IMR-90 (cell line): ENCODE measurements around the gene HOMER3. TPM values are rescaled to one million over a fixed set of nuclear protein-coding genes. Genes with fewer than 3 reads are reported as not detected.
A peak's percentile ranks its signal among the peaks of the same experiment; 100 is the strongest.

Experiments
- ATAC-seq: fragments of 200-7000 bp; cut with Tn5 transposase; 2 replicates; pipeline ENCODE4 v1.9.1; 2020; ENCODE audit warnings: low read depth, mild to moderate bottlenecking, moderate library complexity
- BruUV-seq: library from RNA; stranded (reverse); fragments of 400-500 nt; replicated peaks from 2 replicates; lab custom pipeline; 2021; lab: Mats Ljungman, UMichigan
- CTCF ChIA-PET: fragments of 300-600 bp; formaldehyde crosslinking; extraction: SDS; loops from one replicate; lab custom pipeline; 2021; ENCODE audit warnings: antibody characterized with exemption; lab: Yijun Ruan, JAX
- POLR2A ChIA-PET: fragments of 300-600 bp; sonication (Branson Sonifier 250); formaldehyde crosslinking; loops from one replicate; lab custom pipeline; 2022; ENCODE audit warnings: antibody characterized with exemption; ENCODE audit not compliant: unreplicated experiment; lab: Charles Lee
- DNase-seq: peaks from one replicate; pipeline ENCODE4 v3.0.0; 2013
- H2AFZ ChIP-seq: replicated peaks from 2 replicates; pipeline ENCODE3; 2013; ENCODE audit warnings: low read length, mild to moderate bottlenecking; ENCODE audit not compliant: poor library complexity
- H2AK5ac ChIP-seq: 2 replicates; pipeline ENCODE4 v1.6.1; 2013; ENCODE audit warnings: low read depth, low read length, inconsistent platforms
- H2AK9ac ChIP-seq: replicated peaks from 2 replicates; pipeline ENCODE3; 2013; ENCODE audit warnings: mild to moderate bottlenecking, low read depth, low read length, moderate library complexity; ENCODE audit not compliant: poor library complexity
- H2BK120ac ChIP-seq: 2 replicates; pipeline ENCODE4 v1.6.1; 2013; ENCODE audit warnings: low read depth, low read length, inconsistent platforms
- H2BK15ac ChIP-seq: 3 replicates; pipeline ENCODE4 v1.6.1; 2013; ENCODE audit warnings: low read depth, low read length, inconsistent platforms
- H2BK20ac ChIP-seq: 2 replicates; pipeline ENCODE4 v1.6.1; 2013; ENCODE audit warnings: low read depth, mild to moderate bottlenecking, inconsistent platforms, low read length, moderate library complexity
- H2BK5ac ChIP-seq: 2 replicates; pipeline ENCODE4 v1.6.1; 2013; ENCODE audit warnings: mild to moderate bottlenecking, low read depth, low read length, inconsistent platforms; ENCODE audit not compliant: poor library complexity, severe bottlenecking
- H3K14ac ChIP-seq: replicated peaks from 2 replicates; pipeline ENCODE4 v1.6.1; 2013; ENCODE audit warnings: low read depth, low read length, inconsistent platforms
- H3K18ac ChIP-seq: 2 replicates; pipeline ENCODE4 v1.6.1; 2013; ENCODE audit warnings: low read depth, low read length, control low read depth
- H3K23ac ChIP-seq: 2 replicates; pipeline ENCODE4 v1.6.1; 2013; ENCODE audit warnings: low read depth, low read length, inconsistent platforms
- H3K27ac ChIP-seq: 2 replicates; pipeline ENCODE4 v1.5.1; 2013; ENCODE audit warnings: mild to moderate bottlenecking, control low read depth, low read length; ENCODE audit not compliant: insufficient read depth
- H3K27me3 ChIP-seq: 2 replicates; pipeline ENCODE4 v1.6.1; 2013; ENCODE audit warnings: low read length; ENCODE audit not compliant: control insufficient read depth, insufficient read depth
- H3K36me3 ChIP-seq: 2 replicates; pipeline ENCODE4 v1.6.1; 2013; ENCODE audit warnings: low read length, mixed read lengths; ENCODE audit not compliant: control insufficient read depth, insufficient read depth
- H3K4ac ChIP-seq: 2 replicates; pipeline ENCODE4 v1.6.1; 2013; ENCODE audit warnings: low read depth, low read length, inconsistent platforms
- H3K4me1 ChIP-seq: 2 replicates; pipeline ENCODE4 v1.6.1; 2013; ENCODE audit warnings: low read length, mixed read lengths; ENCODE audit not compliant: control insufficient read depth, insufficient read depth
- H3K4me2 ChIP-seq: 2 replicates; pipeline ENCODE4 v1.6.1; 2013; ENCODE audit warnings: low read depth, mild to moderate bottlenecking, control low read depth, low read length, moderate library complexity
- H3K4me3 ChIP-seq: 2 replicates; pipeline ENCODE4 v1.5.1; 2013; ENCODE audit warnings: low read depth, mild to moderate bottlenecking, control low read depth, low read length, moderate library complexity; ENCODE audit not compliant: insufficient read depth
- H3K56ac ChIP-seq: 2 replicates; pipeline ENCODE4 v1.6.1; 2013; ENCODE audit warnings: low read length, inconsistent platforms; ENCODE audit not compliant: insufficient read depth; ENCODE audit errors: extremely low read depth
- H3K79me1 ChIP-seq, 2 experiments: 2 replicates each; pipeline ENCODE4 v1.6.1; 2013; ENCODE audit warnings: low read length in 2 of 2, inconsistent platforms in 1 of 2, low read depth in 1 of 2
- H3K9ac ChIP-seq: 2 replicates; pipeline ENCODE4 v1.6.1; 2013; ENCODE audit warnings: low read depth, low read length, control low read depth
- H3K9me1 ChIP-seq: 2 replicates; pipeline ENCODE4 v1.6.1; 2013; ENCODE audit warnings: low read length, inconsistent platforms; ENCODE audit not compliant: insufficient read depth
- H3K9me3 ChIP-seq: 2 replicates; pipeline ENCODE4 v1.6.1; 2013; ENCODE audit warnings: low read length; ENCODE audit not compliant: control insufficient read depth, insufficient read depth
- H4K20me1 ChIP-seq: 2 replicates; pipeline ENCODE4 v1.6.1; 2013; ENCODE audit warnings: low read length, inconsistent platforms; ENCODE audit not compliant: insufficient read depth
- H4K5ac ChIP-seq: 2 replicates; pipeline ENCODE4 v1.6.1; 2013; ENCODE audit warnings: mild to moderate bottlenecking, low read depth, low read length, control low read depth
- H4K8ac ChIP-seq, 2 experiments: 2 replicates each; pipeline ENCODE4 v1.6.1; 2013; ENCODE audit warnings: low read depth in 2 of 2, low read length in 2 of 2, control low read depth in 1 of 2, inconsistent platforms in 1 of 2
- H4K91ac ChIP-seq: 2 replicates; pipeline ENCODE4 v1.6.1; 2013; ENCODE audit warnings: low read depth, low read length, inconsistent platforms; ENCODE audit not compliant: insufficient read depth
- BHLHE40 ChIP-seq: fragments of 150-350 bp; IDR thresholded peaks from 2 replicates; pipeline ENCODE4 v1.6.1; 2016; ENCODE audit warnings: mild to moderate bottlenecking, low read depth, low read length
- FOS ChIP-seq: fragments of 150-350 bp; IDR thresholded peaks from 2 replicates; pipeline ENCODE4 v1.6.1; 2016; ENCODE audit warnings: low read depth, low read length
- RAD21 ChIP-seq: IDR thresholded peaks from 2 replicates; pipeline ENCODE4 v1.6.1; 2012; ENCODE audit warnings: low read length, improper control_type of control experiment
- WGBS, 2 experiments: methylation state at CpG; one replicate each; pipeline versions ENCODE4 v1.1.5 to v1.1.7; 2013; ENCODE audit warnings: missing lambda C conversion rate in 2 of 2; ENCODE audit not compliant: insufficient read length in 1 of 2; ENCODE audit errors: extremely low coverage in 2 of 2; 5-methylcytosine and 5-hydroxymethylcytosine counted together
- dilution Hi-C: fragments of 300-500 bp; cut with HindIII; formaldehyde crosslinking; loops from one replicate; pipeline ENCODE4 v1.14.3; 2018; ENCODE audit warnings: low sequenced_read_pairs; ENCODE audit not compliant: unreplicated experiment
- in situ Hi-C: fragments of 300-500 bp; cut with MboI; formaldehyde crosslinking; loops from 3 replicates; pipeline ENCODE4 v1.14.3; 2019; ENCODE audit warnings: low sequenced_read_pairs, inconsistent platforms, mixed read lengths
- intact Hi-C: fragments of 100-400 bp; cut with micrococcal nuclease; formaldehyde crosslinking; loops from 2 replicates; pipeline ENCODE4 v1.10.0; 2022
- polyA plus RNA-seq, 3 experiments: library from polyadenylated mRNA; depleted of rRNA; stranded (reverse); fragments of >200 nt; gene quantifications; 2 replicates each; pipeline ENCODE4 v1.2.3, GENCODE V29; 2012; ENCODE audit warnings: low replicate concordance in 1 of 3
- total RNA-seq: library from RNA; depleted of rRNA; stranded (reverse); fragments of >200 nt; gene quantifications from 2 replicates; pipeline ENCODE4 v1.2.3, GENCODE V29; 2012

HOMER3 gene
- total and polyA plus RNA-seq, 2 of the 4 experiments (the other 2 are of a cell fraction) = 53.4 to 77.0 TPM

- dilution Hi-C loops = no loop called here
- Histone ChIP-seq H4K20me1 (peaks cover 28% of the 10 kb centered on the region), H3K4me1 (peaks cover 8% of the 10 kb centered on the region; the same call in 1 of the 2 replicates)
Measured at GRCh38 chr19:18898081-18898606, 42.9 kb downstream of the HOMER3 start.

More at GRCh38 chr19:18898081-18898606, 42.9 kb downstream of the HOMER3 start:
- Histone ChIP-seq H3K56ac (no peak overlapping the region), H3K36me3 (peaks cover 29% of the 10 kb centered on the region), H3K9ac (no peak overlapping the region), H2BK120ac (no peak overlapping the region), H4K5ac (no peak overlapping the region), H4K91ac (no peak overlapping the region), H2AK5ac (no peak overlapping the region), H3K9me3 (no peaks in the 10 kb centered on the region), H2BK15ac (no peak overlapping the region), H3K79me1 (peaks cover 0 to 3% of the 10 kb centered on the region in 2 experiments; a peak in 1 of 4 replicates), H3K9me1 (no peaks in the 10 kb centered on the region), H3K14ac (no peak overlapping the region), H3K23ac (no peak overlapping the region), H3K4me2 (no peak overlapping the region), H3K4me3 (no peak overlapping the region), H3K4ac (no peak overlapping the region), H2AFZ (no peak overlapping the region), H3K18ac (no peak overlapping the region), H3K27ac (no peak overlapping the region), H2BK5ac (no peak overlapping the region), H2AK9ac (no peak overlapping the region), H3K27me3 (peaks cover 7% of the 10 kb centered on the region; the same call in 1 of the 2 replicates), H4K8ac (no peak overlapping the region), H2BK20ac (no peak overlapping the region)
- in situ Hi-C loops = no loop called here
- 64% methylated on average over 6 of the region's 18 CpGs; no CpG with 5 or more reads in 1 of the 2 experiments for WGBS, 2 experiments
- no TSS peak for BruUV-seq
- no peak for DNase-seq
- intact Hi-C loops = no loop called here
- CTCF ChIA-PET = no interaction called here
- POLR2A ChIA-PET = interaction anchor here (1.0 kb wide), 1 partner anchor 21 kb away, joined by 3 read pairs; the partner anchor contains the start of genes COPE and DDX49
- no peak for ATAC-seq
- TF ChIP-seq BHLHE40 (0 out of 2 replicates have a peak, but pooled peaks have one; percentile 38), RAD21 (no peak), FOS (no peak)
